CD4-positive, alpha-beta T cell treated with Interleukin-1 beta for 1 hour (primary cell): ENCODE measurements around the gene NMRK1.

Experiments used
- DNase-seq, 2 donors: peaks; one replicate each; pipeline ENCODE4 v3.0.0-alpha.2; 2020 to 2022

NMRK1 gene

GRCh38 chr9:75054368-75055001 lies 33.5 kb downstream of the NMRK1 start:
- no peak for DNase-seq

GRCh38 chr9:75053869-75054268 lies 34.1 kb downstream of the NMRK1 start:
- peak in 1 of 2 donors; percentile 19 for DNase-seq

- DNase-seq, result no peak
Observed at GRCh38 chr9:75051285-75051684, 36.7 kb downstream of the NMRK1 start.

- DNase-seq, result no peak
Observed at GRCh38 chr9:75047506-75047905, 40.4 kb downstream of the NMRK1 start.

- DNase-seq, result no peak
Observed at GRCh38 chr9:75046725-75047345, 41.1 kb downstream of the NMRK1 start.

- no peak for DNase-seq
Observed at GRCh38 chr9:75041041-75041440, 46.9 kb downstream of the NMRK1 start.

- no peak for DNase-seq
Observed at GRCh38 chr9:75039801-75040200, 48.2 kb downstream of the NMRK1 start.

- no peak for DNase-seq
Observed at GRCh38 chr9:75039009-75039408, 48.9 kb downstream of the NMRK1 start.

- no peak for DNase-seq
Observed at GRCh38 chr9:75036793-75037192, 51.2 kb downstream of the NMRK1 start.

GRCh38 chr9:75033791-75034473 lies 54.0 kb downstream of the NMRK1 start:
- DNase-seq, result no peak

GRCh38 chr9:75027187-75028107 lies 60.5 kb downstream of the NMRK1 start:
- peak; percentile 11 to 46 for DNase-seq

- DNase-seq, result no peak
Observed at GRCh38 chr9:75023846-75024245, 64.1 kb downstream of the NMRK1 start.

GRCh38 chr9:75019654-75020053 lies 68.3 kb downstream of the NMRK1 start:
- no peak for DNase-seq

GRCh38 chr9:75019022-75019421 lies 68.9 kb downstream of the NMRK1 start:
- DNase-seq, result no peak

- no peak for DNase-seq
Observed at GRCh38 chr9:75017378-75017777, 70.6 kb downstream of the NMRK1 start.

GRCh38 chr9:75013735-75014134 lies 74.2 kb downstream of the NMRK1 start:
- no peak for DNase-seq
